Skeletal muscle tissue (tissue), 4 donors: ENCODE results near the gene BET1. TPM values are rescaled to one million over a fixed set of nuclear protein-coding genes. Genes with fewer than 3 reads are reported as not detected.

Source experiments
- H3K27ac ChIP-seq: one replicate; pipeline ENCODE4 v1.7.0; 2013; ENCODE audit warnings: mild to moderate bottlenecking, low read depth, low read length, inconsistent platforms
- H3K27me3 ChIP-seq, 3 donors: one replicate each; pipeline ENCODE4 v1.7.0; 2013; ENCODE audit warnings: low read length in 3 of 3; ENCODE audit not compliant: control insufficient read depth in 3 of 3, insufficient read depth in 3 of 3
- H3K36me3 ChIP-seq, 3 donors: one replicate each; pipeline ENCODE4 v1.7.0; 2013; ENCODE audit warnings: low read length in 3 of 3; ENCODE audit not compliant: control insufficient read depth in 3 of 3, insufficient read depth in 3 of 3
- H3K4me1 ChIP-seq, 3 donors: one replicate each; pipeline ENCODE4 v1.7.0; 2013; ENCODE audit warnings: low read length in 3 of 3, mild to moderate bottlenecking in 3 of 3; ENCODE audit not compliant: control insufficient read depth in 3 of 3, insufficient read depth in 3 of 3
- H3K4me3 ChIP-seq, 3 donors: one replicate each; pipeline ENCODE4 v1.7.0; 2013; ENCODE audit warnings: low read length in 3 of 3
- H3K9ac ChIP-seq, 3 donors: one replicate each; pipeline ENCODE4 v1.7.0; 2013; ENCODE audit warnings: low read length in 3 of 3, mild to moderate bottlenecking in 3 of 3, moderate library complexity in 2 of 3, low read depth in 1 of 3
- H3K9me3 ChIP-seq, 3 donors: one replicate each; pipeline ENCODE4 v1.7.0; 2013; ENCODE audit warnings: low read length in 3 of 3; ENCODE audit not compliant: control insufficient read depth in 3 of 3
- total RNA-seq: library from RNA; depleted of rRNA; stranded (reverse); fragments of >200 nt; gene quantifications from one replicate; pipeline ENCODE4 v1.2.3, GENCODE V29; 2014
- donor health status: Osteomylitis.

BET1 gene
- total RNA-seq, 1 donor from 2014 or later, result 19.3 TPM

DNA sequence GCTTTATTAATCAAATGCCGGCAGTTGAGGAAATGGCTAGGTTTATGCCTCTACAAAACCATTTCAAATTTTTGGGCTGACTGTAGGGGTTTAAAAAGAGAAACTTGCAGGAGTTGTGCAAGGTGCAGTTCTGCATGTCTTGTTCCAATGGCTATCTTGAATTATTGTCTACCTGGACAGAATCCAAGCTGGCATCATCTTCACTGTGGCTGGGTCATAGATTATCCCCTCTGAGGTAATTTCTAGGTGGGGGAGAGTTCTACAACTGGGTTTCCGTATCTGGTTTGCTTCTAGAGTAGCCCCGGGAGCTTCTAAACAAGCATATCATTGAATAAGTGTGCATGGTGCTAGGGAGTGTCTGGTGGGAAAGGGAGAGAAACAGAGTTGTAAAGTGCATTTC lies 16.9 kb downstream of the BET1 start:
- Histone ChIP-seq H3K27ac (no peak overlapping the region), H3K9ac (no peak overlapping the region), H3K27me3 (no peaks in the 10 kb centered on the region), H3K36me3 (no peaks in the 10 kb centered on the region), H3K9me3 (no peaks in the 10 kb centered on the region), H3K4me3 (no peak overlapping the region), H3K4me1 (no peaks in the 10 kb centered on the region)

DNA sequence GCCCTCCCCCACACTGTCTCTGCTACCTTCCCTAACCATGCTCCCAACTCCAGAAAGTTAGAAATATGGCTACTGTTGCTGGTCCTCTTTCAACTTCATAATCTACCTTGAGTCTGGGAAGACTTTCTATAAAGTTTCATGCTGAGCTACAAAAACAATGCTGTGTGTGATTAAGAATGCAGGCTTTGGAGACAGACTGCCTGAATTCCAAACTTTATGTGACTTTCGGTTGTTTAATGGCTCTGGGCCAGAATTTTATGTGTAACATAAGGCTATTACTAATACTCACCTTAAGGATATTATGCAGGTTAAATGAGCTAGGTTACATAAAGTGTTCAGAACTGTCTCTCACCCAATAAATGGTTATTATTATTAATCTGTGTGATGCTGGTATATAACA lies 19.1 kb downstream of the BET1 start:
- no peaks in the 10 kb centered on the region for H3K4me1 ChIP-seq
- H3K27me3 ChIP-seq, result no peaks in the 10 kb centered on the region
- H3K9me3 ChIP-seq, result no peaks in the 10 kb centered on the region
- no peak overlapping the region for H3K4me3 ChIP-seq
- no peak overlapping the region for H3K27ac ChIP-seq
- no peaks in the 10 kb centered on the region for H3K36me3 ChIP-seq
- no peak overlapping the region for H3K9ac ChIP-seq

DNA sequence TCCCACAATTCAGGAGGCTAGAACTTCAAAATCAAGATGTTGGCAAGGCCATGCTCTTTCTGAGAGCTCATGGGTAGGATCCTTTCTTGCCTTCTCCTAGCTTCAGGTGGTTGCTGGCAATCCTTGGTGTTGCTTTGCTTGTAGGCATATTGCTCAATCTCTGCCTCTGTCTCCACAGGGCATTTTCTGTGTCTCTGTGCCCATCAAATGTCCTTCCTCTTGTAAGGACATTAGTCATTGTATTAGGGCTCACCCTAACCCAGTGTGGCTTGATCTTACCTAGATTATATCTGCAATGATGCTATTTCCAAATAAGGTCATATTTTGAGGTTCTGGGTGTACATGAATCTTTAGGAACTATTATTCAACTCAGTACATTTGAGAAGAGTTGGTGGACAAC lies 20.1 kb downstream of the BET1 start:
- Histone ChIP-seq H3K36me3 (no peaks in the 10 kb centered on the region), H3K4me3 (no peak overlapping the region), H3K4me1 (no peaks in the 10 kb centered on the region), H3K9me3 (no peaks in the 10 kb centered on the region), H3K27me3 (no peaks in the 10 kb centered on the region), H3K27ac (no peak overlapping the region), H3K9ac (no peak overlapping the region)

DNA sequence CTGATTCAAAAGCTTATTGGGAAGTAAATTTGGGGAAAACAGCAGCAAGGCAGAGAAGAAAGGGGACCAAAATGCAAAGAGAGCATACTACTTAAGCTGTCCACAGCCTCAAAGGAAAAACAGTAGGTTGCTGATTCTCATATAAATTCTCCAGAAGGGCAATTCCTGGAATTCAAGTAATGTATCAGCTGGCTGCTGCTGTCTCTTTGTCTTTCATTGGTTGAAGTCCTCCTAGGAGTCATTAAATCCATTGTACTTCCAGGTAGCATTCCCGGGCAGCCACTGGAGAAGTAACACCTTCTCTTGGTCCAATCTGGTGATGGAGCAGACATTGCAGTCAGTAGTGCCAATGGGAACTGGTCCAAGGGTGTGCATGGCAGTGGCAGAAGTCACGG lies 22.7 kb downstream of the BET1 start:
- Histone ChIP-seq H3K4me3 (no peak overlapping the region), H3K9me3 (no peaks in the 10 kb centered on the region), H3K27me3 (no peaks in the 10 kb centered on the region), H3K4me1 (no peaks in the 10 kb centered on the region), H3K9ac (no peak overlapping the region), H3K36me3 (no peaks in the 10 kb centered on the region), H3K27ac (no peak overlapping the region)

DNA sequence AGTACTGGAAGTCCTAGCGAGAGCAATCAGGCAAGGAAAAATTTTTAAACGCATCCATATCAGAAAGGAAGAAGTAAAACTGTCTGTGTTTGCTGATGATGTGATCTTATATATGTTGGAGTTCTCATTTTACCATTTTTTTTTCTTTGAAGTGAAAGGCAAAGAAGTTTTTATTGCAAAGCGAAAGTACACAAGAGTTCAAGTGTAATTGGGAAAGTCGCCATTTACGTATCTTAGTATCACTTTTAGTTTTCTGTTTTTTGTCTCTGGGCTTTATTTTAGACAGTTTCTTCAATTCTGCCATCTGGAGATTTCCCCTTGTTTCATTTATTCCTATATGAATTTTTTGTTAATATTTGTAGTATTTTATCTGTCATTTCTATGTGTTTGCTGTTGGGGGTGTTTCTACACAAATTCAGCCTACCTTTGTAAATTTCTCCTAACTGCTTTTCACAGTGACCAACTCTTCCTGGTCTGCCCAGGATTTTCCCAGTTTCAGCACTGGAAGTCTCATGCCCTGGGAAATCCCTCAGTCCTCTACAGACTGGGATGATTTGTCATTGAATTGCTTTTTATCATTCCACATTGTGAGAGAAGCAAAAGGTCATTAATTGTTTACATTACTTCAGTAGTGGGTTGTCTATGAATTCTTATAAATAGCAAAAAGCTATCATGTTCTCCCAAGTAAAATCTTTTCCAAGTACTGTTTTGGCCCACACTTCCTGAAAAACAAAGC lies 23.2 kb downstream of the BET1 start:
- Histone ChIP-seq H3K9ac (no peak overlapping the region), H3K36me3 (no peaks in the 10 kb centered on the region), H3K9me3 (no peaks in the 10 kb centered on the region), H3K4me1 (no peaks in the 10 kb centered on the region), H3K27me3 (no peaks in the 10 kb centered on the region), H3K4me3 (no peak overlapping the region), H3K27ac (no peak overlapping the region)

DNA sequence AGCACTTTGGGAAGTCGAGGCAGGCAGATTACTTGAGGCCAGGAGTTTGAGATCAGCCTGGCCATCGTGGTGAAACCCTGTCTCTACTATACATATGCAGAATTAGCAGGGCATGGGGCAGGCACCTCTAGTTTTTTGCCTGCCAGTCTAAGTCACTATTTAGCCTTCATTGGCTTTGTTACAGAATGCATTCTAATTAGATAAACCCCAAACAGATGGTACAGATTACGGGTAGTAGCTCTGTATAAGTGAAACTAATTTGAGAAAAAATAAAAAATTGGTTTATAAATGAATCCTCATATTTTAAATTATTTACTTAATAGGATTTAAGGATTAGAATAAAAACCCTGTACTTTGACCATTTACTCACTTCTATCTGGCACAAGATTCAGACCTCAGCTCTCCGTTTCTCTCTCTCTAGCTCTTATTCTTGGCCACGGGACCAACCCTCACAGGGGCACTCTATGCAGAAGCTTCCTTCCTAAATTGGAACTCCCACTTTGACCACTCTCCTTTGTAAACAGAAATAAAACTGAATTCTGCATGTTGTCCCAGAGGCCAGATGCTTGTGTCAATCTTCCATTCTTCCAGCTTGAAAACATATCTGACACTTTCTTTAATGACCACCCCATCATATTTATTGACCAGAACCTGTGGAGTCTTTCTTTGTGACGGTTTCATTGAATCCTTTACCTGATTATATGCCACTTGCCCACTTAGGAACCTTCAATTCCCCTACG lies 26.8 kb downstream of the BET1 start:
- H3K9ac ChIP-seq, result no peak overlapping the region
- no peaks in the 10 kb centered on the region for H3K36me3 ChIP-seq
- H3K27me3 ChIP-seq, result no peaks in the 10 kb centered on the region
- H3K4me3 ChIP-seq, result no peak overlapping the region
- H3K27ac ChIP-seq, result no peak overlapping the region
- H3K4me1 ChIP-seq, result no peaks in the 10 kb centered on the region
- H3K9me3 ChIP-seq, result no peaks in the 10 kb centered on the region

DNA sequence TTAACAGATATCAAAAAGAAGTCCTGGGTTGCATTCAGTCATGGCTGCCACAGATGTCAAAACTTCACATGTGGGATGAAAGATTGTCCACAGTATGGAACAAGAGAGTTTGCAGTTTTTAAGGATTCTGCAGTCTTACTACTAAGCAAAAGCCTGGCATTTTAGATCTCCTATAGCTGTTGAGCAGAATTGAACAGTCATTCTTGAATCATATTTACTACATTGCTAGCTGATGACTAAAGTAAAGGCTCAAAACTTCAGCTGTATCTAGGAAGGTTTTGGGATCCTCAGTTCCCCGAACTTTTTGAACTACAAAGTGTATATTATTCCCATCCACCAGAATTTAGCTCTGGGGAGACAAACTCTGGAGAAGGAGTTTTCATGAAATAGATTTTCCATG lies 31.0 kb downstream of the BET1 start:
- H3K27me3 ChIP-seq, result no peaks in the 10 kb centered on the region
- no peaks in the 10 kb centered on the region for H3K36me3 ChIP-seq
- H3K9me3 ChIP-seq, result no peaks in the 10 kb centered on the region
- H3K4me3 ChIP-seq, result no peak overlapping the region
- no peak overlapping the region for H3K9ac ChIP-seq
- H3K4me1 ChIP-seq, result no peaks in the 10 kb centered on the region
- H3K27ac ChIP-seq, result no peak overlapping the region

DNA sequence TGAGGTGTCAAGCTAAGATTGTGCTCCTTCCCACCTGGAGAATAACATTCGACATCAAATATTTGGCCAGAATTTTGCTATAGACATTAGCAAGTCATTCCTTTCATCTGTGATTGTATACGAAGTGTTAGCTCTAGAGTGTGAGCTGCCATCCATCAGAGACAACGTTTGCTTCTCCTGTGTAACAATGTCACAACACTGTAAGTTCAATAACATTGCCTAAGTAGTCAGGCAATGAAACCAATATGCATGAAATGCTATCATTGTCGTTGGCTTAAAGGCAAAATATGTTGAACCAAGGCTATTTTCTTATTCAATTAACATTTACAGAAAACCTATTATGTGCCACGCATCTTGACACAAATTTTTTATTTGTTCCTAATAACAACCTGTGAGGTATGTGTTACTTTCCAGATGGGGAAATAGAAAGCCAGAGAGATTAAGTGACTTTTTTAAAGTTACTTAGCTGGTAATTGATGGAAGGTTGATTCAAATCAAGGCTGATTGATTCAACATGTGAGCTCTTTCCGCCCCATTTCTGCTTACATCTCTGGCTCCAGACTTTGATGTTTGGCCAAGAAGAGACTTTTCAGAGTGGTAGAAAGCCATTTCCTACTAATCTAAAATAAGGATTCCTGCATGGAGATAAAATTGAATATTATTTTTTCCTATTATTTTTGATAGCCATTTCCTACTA lies 32.0 kb downstream of the BET1 start:
- Histone ChIP-seq H3K27me3 (no peaks in the 10 kb centered on the region), H3K4me1 (no peaks in the 10 kb centered on the region), H3K4me3 (no peak overlapping the region), H3K9ac (no peak overlapping the region), H3K36me3 (no peaks in the 10 kb centered on the region), H3K27ac (no peak overlapping the region), H3K9me3 (no peaks in the 10 kb centered on the region)

DNA sequence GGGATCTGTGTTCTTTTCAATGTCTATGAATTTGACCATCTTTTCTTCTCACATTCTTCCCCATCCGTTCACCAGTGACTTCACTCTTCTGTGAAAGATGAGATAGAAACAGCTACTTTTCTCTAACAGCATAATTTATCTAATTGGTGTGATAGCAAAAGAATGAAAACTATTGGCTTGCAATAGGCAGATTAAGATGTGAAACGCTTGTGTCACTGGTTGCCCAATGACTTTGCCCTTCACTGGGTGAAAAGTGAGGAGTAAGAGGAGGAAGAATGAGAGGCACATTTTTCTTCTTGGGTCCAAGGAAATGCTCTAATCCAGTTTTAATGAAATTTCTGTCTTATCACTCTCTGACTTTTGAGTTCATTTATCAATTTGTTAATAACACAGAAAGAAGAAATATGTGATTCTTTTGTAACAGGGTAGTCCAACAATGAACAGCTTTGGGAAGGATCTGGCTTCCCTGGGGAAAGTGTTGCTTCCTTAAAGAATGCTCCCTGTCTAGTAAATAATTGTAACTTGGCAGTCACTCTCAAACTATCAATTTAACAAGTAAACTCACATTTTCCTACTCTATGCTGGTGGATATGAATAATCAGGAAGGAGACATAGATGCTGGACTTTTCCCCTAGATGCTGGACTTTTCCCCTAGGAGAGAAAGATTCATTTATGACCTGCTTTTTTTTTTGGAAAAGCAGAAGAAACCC lies 35.1 kb downstream of the BET1 start:
- no peaks in the 10 kb centered on the region for H3K9me3 ChIP-seq
- no peaks in the 10 kb centered on the region for H3K27me3 ChIP-seq
- H3K27ac ChIP-seq, result no peak overlapping the region
- H3K9ac ChIP-seq, result no peak overlapping the region
- H3K4me3 ChIP-seq, result no peak overlapping the region
- no peaks in the 10 kb centered on the region for H3K36me3 ChIP-seq
- H3K4me1 ChIP-seq, result no peaks in the 10 kb centered on the region
